ENCODE data around the gene GPATCH3.
"Not testable (repeated sequence)": the region's sequence is repeated elsewhere in the genome, so short reads cannot be mapped to it uniquely, and the experiment has no call there.

Gene GPATCH3

DNA sequence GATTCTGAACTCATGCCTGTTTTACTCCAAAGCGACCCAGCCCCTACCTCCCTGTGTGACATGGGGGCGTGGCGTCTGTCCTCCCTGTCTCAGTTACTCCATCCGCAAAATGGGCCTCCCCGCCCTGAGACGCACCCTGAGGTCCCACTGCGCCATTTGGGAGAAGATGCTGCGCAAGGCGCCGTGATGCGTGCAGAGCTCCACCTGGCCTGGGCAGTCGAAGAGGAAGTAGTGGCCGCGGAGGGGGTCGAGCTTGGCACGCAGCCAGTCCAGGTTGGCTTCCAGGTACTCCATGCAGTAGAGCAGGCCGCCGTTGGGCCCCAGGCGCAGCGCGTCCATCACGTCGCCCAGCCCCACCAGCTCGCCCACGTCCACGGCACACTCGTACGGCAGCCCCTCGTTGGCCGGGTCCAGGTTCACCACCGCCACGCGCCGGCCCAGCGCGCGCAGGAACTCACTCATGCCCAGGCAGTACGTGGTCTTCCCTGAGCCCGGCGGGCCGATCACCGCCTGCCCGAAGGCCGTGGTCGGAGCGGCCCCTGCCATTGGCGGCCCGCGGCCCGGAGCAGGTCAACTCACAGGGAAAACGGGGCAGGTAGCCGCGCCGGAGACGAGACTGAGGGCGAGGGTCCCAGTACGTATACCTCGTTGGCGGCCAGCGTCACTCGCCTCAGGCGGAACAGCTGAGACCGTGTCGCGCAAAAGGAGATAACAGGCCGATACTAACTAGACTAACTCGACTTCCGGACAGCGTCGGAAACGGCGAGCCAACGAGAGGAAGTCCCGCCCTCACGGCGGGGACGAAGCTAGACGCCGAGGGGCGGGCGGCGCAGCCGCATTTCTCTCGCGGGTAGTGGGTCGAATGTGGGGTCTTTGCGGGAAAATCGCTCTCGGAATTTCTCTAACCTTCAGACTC is 10.5 kb downstream of the GPATCH3 start, which contains the start of gene GPN2:
GPN2 (minus strand) TSS at position 733 of the 916 bp plus-strand sequence; CDS start at position 546, 187 bp downstream.
- H3K9ac ChIP-seq (ENCODE audit: insufficient read length): peak within 1 kb of the TSS; percentile 96
- H3K9me3 ChIP-seq (ENCODE audit: low read depth, low read length): no peaks in the 10 kb centered on the region
- no peak for TF ChIP-seq EZH2 (IDR thresholded peaks at IDR 0.05)
- peak; percentile 92 for TF ChIP-seq POLR2AphosphoS5 (IDR thresholded peaks at IDR 0.05; ENCODE audit: borderline replicate concordance, low read depth, low read length)
- peaks cover 51% of the 10 kb centered on the region for H3K36me3 ChIP-seq (ENCODE audit: insufficient read depth, low read length)
- H3K27ac ChIP-seq: peak within 1 kb of the TSS; percentile 90
- peak within 1 kb of the TSS; percentile 98 for H3K4me3 ChIP-seq
- DNase-seq (ENCODE audit: low read depth, low spot score): no peak

- H3K27ac ChIP-seq: no peak overlapping the region
- no peak overlapping the region for H3K4me3 ChIP-seq
- no peak for DNase-seq (ENCODE audit: low read depth, low spot score)
- peak overlapping the region; percentile 33 for H3K9ac ChIP-seq (ENCODE audit: insufficient read length)
- no peaks in the 10 kb centered on the region for H3K9me3 ChIP-seq (ENCODE audit: low read depth, low read length)
- no peak for TF ChIP-seq EZH2 (IDR thresholded peaks at IDR 0.05)
- no peak for TF ChIP-seq POLR2AphosphoS5 (IDR thresholded peaks at IDR 0.05; ENCODE audit: borderline replicate concordance, low read depth, low read length)
- TF ChIP-seq FOXP2 (optimal IDR thresholded peaks at IDR 0.05; ENCODE audit: control extremely low read depth, extremely low read length, insufficient read depth): no peak
- peaks cover 51% of the 10 kb centered on the region for H3K36me3 ChIP-seq (ENCODE audit: insufficient read depth, low read length)
Measured at GRCh38 chr1:26888231-26888630, 12.0 kb downstream of the GPATCH3 start.

DNA sequence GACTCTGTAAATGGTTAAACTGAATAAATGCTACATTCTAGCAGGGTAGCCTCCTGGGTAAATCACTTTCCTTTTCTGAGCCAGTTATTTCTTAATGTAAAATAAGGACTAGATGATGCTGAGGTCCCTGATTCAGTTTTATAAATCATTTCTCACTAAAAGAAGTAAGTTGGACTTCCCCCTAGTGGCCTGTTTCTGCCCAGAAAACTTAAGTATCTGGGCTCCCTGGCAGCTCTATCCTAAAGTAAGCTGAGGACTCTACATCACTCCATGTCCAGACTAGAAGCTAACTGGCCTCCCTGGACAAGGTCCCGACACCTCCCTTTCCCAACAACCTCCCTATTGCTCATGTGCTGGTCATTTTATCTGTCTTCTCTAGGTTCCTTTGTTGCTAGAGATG is 13.1 kb downstream of the GPATCH3 start:
- no peak for DNase-seq (ENCODE audit: low read depth, low spot score)
- H3K9ac ChIP-seq (ENCODE audit: insufficient read length): no peak overlapping the region
- no peak overlapping the region for H3K4me3 ChIP-seq
- TF ChIP-seq FOXP2 (optimal IDR thresholded peaks at IDR 0.05; ENCODE audit: control extremely low read depth, extremely low read length, insufficient read depth) (no peak), EZH2 (IDR thresholded peaks at IDR 0.05) (no peak), POLR2AphosphoS5 (IDR thresholded peaks at IDR 0.05; ENCODE audit: borderline replicate concordance, low read depth, low read length) (no peak)
- peaks cover 51% of the 10 kb centered on the region for H3K36me3 ChIP-seq (ENCODE audit: insufficient read depth, low read length)
- no peak overlapping the region for H3K27ac ChIP-seq
- no peaks in the 10 kb centered on the region for H3K9me3 ChIP-seq (ENCODE audit: low read depth, low read length)

DNA sequence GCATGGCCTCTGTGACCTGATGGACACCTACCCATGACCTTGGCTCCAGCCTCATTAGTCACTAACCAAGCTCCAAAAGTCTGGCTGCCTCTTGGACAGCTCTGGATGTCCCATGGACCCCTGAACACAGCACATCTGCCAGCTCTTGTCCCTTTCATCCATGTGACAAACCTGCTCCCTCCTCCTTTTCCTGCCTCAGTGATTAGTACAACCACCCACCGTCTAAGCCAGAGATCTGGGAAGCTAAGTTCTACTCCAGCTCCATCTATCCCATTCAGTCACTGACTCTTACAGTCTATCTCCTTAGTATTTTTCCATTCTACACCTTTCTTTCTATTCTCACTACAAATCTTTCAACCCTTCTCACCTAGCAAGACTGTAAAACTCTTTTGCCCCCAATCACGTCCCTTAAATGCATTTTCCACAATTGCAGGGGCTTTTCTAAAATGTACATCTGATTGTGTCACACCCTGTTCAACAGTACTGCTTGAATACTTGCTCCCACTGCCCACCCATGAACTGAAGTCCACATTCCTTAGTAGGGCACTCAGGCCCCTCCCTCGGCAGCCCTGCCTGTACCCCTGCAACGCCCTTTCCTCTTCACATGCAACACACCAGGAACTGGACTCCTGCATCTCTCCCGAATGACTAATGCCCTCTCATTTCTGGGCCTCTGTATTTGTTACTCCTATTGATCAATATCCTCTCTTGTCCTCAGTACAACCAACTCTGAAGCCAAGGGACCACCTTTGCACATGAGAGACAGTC is 17.4 kb downstream of the GPATCH3 start:
- Histone ChIP-seq H3K4me3 (no peak overlapping the region), H3K9me3 (ENCODE audit: low read depth, low read length) (no peaks in the 10 kb centered on the region), H3K9ac (ENCODE audit: insufficient read length) (no peak overlapping the region), H3K36me3 (ENCODE audit: insufficient read depth, low read length) (peaks cover 56% of the 10 kb centered on the region), H3K27ac (no peak overlapping the region)
- TF ChIP-seq FOXP2 (optimal IDR thresholded peaks at IDR 0.05; ENCODE audit: control extremely low read depth, extremely low read length, insufficient read depth): no peak
- TF ChIP-seq EZH2 (IDR thresholded peaks at IDR 0.05): no peak
- TF ChIP-seq POLR2AphosphoS5 (IDR thresholded peaks at IDR 0.05; ENCODE audit: borderline replicate concordance, low read depth, low read length): no peak
- DNase-seq (ENCODE audit: low read depth, low spot score): no peak

GRCh38 chr1:26881611-26882010 is 18.7 kb downstream of the GPATCH3 start:
- H3K9me3 ChIP-seq (ENCODE audit: low read depth, low read length); H3K27ac ChIP-seq; H3K4me3 ChIP-seq; DNase-seq (ENCODE audit: low read depth, low spot score); H3K9ac ChIP-seq (ENCODE audit: insufficient read length): not testable (repeated sequence)
- H3K36me3 ChIP-seq (ENCODE audit: insufficient read depth, low read length): peaks cover 55% of the 10 kb centered on the region; the same call in 1 of the 2 replicates

DNA sequence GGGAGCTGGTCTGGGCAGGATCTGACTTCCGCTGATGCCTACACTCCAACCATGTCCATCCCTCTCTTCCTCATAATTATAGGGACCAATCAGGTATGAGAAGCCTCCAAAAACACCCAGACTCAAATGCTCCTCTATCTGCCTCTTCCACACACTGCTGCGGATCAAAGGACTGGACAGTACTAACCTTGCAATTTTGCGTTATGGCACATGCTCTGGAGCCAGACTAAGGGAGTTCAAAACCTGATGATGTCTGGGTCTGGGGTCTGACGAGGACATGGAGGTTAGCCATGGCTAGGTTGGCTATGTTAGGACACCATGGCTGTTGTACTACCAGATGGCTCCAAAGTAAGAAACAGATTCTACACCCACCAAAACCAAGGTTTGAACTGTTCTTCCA is 20.5 kb downstream of the GPATCH3 start:
- no peaks in the 10 kb centered on the region for H3K9me3 ChIP-seq (ENCODE audit: low read depth, low read length)
- no peak overlapping the region for H3K27ac ChIP-seq
- no peak overlapping the region for H3K9ac ChIP-seq (ENCODE audit: insufficient read length)
- H3K36me3 ChIP-seq (ENCODE audit: insufficient read depth, low read length): peaks cover 46% of the 10 kb centered on the region; the same call in 1 of the 2 replicates
- TF ChIP-seq POLR2AphosphoS5 (IDR thresholded peaks at IDR 0.05; ENCODE audit: borderline replicate concordance, low read depth, low read length) (no peak), FOXP2 (optimal IDR thresholded peaks at IDR 0.05; ENCODE audit: control extremely low read depth, extremely low read length, insufficient read depth) (no peak), EZH2 (IDR thresholded peaks at IDR 0.05) (no peak)
- H3K4me3 ChIP-seq: no peak overlapping the region
- DNase-seq (ENCODE audit: low read depth, low spot score): no peak

DNA sequence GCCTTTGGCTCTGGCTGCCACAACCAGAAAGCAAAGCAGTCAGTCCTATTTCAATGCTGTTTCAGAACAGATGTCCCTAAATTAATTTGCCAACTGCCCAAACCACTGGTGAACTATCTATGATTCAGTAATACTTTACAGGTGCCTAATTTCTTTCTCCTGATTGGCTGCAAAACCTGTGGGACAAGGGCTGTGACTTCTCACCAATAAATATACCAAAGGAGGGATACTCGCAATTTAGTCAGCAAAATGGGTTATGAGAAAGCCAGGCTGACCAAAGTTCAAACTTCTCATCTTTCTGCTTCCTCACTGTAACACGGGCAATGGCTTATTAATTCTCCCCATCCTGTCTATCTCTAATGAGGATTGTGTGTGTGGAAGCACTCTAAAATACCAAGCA is 22.9 kb downstream of the GPATCH3 start:
- Histone ChIP-seq H3K9ac (ENCODE audit: insufficient read length) (no peak overlapping the region), H3K4me3 (no peak overlapping the region)
- no peak for DNase-seq (ENCODE audit: low read depth, low spot score)

GRCh38 chr1:26874896-26875295 is 25.4 kb downstream of the GPATCH3 start:
- Histone ChIP-seq H3K27ac (no peak overlapping the region), H3K36me3 (ENCODE audit: insufficient read depth, low read length) (peaks cover 11% of the 10 kb centered on the region; the same call in 1 of the 2 replicates), H3K4me3 (no peak overlapping the region), H3K9ac (ENCODE audit: insufficient read length) (no peak overlapping the region), H3K9me3 (ENCODE audit: low read depth, low read length) (no peaks in the 10 kb centered on the region)
- TF ChIP-seq FOXP2 (optimal IDR thresholded peaks at IDR 0.05; ENCODE audit: control extremely low read depth, extremely low read length, insufficient read depth): no peak
- TF ChIP-seq POLR2AphosphoS5 (IDR thresholded peaks at IDR 0.05; ENCODE audit: borderline replicate concordance, low read depth, low read length): no peak
- TF ChIP-seq EZH2 (IDR thresholded peaks at IDR 0.05): no peak
- DNase-seq (ENCODE audit: low read depth, low spot score): no peak

More for the DNA sequence above, 22.9 kb downstream of the GPATCH3 start:
- Histone ChIP-seq H3K9me3 (ENCODE audit: low read depth, low read length) (no peaks in the 10 kb centered on the region), H3K27ac (no peak overlapping the region), H3K36me3 (ENCODE audit: insufficient read depth, low read length) (peaks cover 25% of the 10 kb centered on the region; the same call in 1 of the 2 replicates)
- TF ChIP-seq FOXP2 (optimal IDR thresholded peaks at IDR 0.05; ENCODE audit: control extremely low read depth, extremely low read length, insufficient read depth) (no peak), EZH2 (IDR thresholded peaks at IDR 0.05) (no peak), POLR2AphosphoS5 (IDR thresholded peaks at IDR 0.05; ENCODE audit: borderline replicate concordance, low read depth, low read length) (no peak)

- not testable (repeated sequence) for H3K27ac ChIP-seq; H3K9ac ChIP-seq (ENCODE audit: insufficient read length); H3K36me3 ChIP-seq (ENCODE audit: insufficient read depth, low read length); H3K4me3 ChIP-seq; DNase-seq (ENCODE audit: low read depth, low spot score); H3K9me3 ChIP-seq (ENCODE audit: low read depth, low read length)
Measured at GRCh38 chr1:26873097-26873496, 27.2 kb downstream of the GPATCH3 start.

Measured in SK-N-MC (cell line).